ENCODE measurements around the gene LIMS2.

Gene LIMS2

DNA sequence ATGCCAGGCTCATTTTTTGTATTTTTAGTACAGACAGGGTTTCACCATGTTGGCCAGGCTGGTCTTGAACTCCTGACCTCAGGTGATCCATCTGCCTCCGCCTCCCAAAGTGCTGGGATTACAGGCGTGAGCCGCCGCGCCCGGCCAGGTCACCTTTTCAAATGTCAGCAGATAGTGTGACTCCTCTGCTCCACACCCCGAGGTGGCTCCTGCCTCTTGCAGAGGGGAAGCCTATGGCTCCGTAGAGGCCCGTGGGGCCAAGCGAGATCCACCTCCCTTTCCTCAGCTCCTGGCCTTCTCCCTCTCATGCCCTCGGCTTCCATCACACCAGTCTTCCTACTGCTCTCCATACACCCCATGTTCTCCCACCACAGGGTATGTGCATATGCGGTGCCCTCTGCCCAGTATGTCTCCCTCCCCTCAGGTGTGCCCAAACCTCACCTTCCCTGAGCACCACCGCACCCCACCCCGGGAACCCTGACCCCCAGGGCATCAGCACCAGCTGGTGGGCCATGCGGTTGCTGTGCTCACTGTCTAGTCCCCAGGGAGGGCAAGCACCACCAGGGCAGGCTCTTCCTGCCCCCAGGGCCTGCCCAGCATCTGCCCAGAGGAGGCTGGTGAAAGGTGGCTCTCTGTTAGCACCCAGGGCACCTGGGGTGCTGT, 18.6 kb downstream of the LIMS2 start:
- DNase-seq: no peak

- no peak for DNase-seq
Measured at GRCh38 chr2:127655209-127656073, 19.9 kb downstream of the LIMS2 start.

DNA sequence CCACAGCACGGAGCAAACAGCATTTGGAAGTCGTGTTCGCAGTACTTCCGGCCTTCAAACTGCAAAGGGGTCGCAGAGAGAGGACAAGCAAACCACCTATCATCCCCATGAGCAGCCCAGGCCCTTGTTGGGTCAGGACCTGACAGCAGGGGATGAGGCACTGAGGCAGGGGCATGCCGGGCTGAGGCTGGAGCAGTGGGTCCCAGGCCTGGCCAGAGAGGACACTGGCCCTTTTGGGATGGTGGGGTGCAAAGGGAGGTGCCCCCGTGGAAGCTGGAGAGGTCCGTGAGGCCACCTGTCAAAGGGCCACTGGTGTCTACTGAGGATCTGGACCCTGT, 20.5 kb downstream of the LIMS2 start:
- no peak for DNase-seq

DNA sequence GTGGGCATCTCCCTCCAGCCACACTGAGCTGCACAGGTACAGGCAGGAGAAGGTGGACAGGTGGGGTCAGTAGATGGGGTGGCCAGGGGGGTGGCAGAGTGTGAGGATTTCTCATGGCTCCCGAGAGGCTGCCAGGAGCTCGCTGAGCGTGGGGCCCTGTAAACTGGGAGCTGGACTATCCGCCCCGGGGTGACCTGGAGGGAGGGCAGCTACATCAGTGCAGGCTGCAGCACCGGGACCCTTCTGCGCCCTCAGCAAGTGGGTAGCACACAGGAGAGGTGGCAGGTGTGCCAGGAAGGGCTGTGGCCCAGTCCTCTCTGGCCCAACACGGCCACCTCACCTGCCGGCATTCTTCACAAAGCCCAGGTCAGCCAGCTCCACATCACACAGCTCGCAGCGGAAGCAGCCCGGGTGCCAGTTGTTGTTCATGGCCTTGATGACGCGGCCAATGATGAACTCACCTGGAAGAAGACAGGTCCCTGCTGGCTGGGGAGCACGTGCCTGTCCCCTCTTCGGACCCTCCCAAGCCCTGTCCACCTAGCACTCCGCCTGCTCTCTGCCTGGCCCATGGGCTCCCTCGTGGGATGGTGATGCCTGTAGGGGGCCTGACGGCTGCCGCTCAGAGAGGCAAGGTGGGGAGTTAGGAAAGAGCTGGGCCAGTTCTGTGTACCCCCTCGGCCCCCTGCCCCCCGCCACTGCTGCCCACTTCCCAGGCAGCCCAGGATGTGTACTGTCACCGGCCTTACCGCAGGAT, 21.1 kb downstream of the LIMS2 start:
- no peak for DNase-seq

GRCh38 chr2:127653421-127654083, 21.8 kb downstream of the LIMS2 start:
- no peak for DNase-seq

DNA sequence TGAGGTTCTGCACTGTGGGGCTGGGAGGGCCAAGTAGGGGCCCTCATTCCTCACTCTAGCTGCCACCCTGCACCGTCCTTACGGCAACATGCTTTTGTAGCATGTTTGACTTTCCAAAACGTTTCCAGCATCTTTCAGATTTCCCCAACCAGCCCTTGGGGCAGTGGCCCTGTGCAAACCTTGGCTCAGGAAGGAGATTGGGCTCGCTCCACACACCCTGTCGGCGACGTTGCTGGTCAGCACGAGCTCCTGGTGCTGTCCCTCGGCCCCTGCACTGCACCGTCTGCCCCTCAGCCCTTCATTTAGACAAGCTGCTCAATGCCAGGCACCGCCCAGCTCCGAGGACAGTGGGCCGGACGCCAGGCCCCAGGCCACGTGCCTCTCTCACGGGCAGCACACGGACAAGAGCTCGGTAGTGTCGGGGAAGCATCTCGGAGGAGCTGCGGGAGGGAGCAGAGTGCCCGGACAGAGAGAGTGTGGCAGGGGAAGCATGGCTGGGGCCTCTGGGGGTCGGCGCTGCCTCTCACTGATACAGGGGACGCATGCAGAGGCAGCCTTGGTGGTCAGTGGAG, 22.5 kb downstream of the LIMS2 start:
- no peak for DNase-seq

DNA sequence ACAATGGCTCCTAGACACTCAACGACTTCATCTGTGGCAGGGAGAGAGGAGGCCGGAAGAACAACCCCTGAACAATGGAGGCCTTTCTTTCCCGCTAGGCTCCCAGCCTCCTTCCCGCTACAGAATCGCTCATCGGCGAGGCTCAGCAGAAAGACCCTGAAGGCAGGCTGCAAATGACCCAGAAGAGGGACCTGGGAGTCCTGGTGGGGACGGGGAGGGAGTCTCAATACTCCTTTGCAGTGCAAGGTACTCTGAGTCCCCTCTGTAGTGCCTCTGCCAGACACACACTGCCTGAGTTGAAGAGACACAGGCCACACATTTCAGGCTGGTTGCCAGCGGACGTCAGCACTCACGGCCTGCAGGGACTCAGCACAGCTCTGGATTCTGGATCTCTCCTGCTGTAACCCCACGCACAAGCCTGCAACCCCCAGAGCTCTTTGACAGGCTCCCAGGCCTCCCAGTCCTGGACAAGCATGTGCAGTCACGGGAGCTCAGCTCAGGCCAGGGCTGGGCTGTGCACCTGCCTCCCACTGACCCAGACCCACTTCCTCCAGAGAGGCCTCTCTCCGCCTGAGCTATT, 23.3 kb downstream of the LIMS2 start:
- DNase-seq: no peak

GRCh38 chr2:127651381-127651809, 23.9 kb downstream of the LIMS2 start:
- DNase-seq: no peak

GRCh38 chr2:127650785-127651380, 24.4 kb downstream of the LIMS2 start:
- DNase-seq: no peak

GRCh38 chr2:127650041-127650784, 25.1 kb downstream of the LIMS2 start:
- no peak for DNase-seq

GRCh38 chr2:127649684-127650040, 25.7 kb downstream of the LIMS2 start:
- peak; percentile 75 for DNase-seq

GRCh38 chr2:127649100-127649611, 26.2 kb downstream of the LIMS2 start:
- no peak for DNase-seq

DNA sequence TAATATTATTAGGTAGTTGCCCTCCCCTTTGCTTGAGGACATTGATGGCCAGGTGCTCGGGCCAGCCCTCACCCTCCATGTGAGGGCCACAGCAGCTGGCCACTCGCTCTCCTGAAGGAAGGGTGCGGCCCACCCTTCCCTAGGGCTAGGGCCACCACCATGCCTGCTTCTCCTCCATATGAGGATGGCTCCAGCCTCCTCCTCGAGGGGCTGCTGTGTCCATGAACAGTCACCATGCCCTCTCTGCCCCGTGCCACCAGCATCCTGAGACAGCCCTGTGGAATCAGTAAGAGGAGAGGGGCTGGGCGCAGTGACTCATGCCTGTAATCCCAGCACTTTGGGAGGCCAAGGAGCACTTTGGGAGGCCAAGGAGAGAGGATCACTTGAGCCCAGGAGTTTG, 27.0 kb downstream of the LIMS2 start:
- DNase-seq: no peak

DNA sequence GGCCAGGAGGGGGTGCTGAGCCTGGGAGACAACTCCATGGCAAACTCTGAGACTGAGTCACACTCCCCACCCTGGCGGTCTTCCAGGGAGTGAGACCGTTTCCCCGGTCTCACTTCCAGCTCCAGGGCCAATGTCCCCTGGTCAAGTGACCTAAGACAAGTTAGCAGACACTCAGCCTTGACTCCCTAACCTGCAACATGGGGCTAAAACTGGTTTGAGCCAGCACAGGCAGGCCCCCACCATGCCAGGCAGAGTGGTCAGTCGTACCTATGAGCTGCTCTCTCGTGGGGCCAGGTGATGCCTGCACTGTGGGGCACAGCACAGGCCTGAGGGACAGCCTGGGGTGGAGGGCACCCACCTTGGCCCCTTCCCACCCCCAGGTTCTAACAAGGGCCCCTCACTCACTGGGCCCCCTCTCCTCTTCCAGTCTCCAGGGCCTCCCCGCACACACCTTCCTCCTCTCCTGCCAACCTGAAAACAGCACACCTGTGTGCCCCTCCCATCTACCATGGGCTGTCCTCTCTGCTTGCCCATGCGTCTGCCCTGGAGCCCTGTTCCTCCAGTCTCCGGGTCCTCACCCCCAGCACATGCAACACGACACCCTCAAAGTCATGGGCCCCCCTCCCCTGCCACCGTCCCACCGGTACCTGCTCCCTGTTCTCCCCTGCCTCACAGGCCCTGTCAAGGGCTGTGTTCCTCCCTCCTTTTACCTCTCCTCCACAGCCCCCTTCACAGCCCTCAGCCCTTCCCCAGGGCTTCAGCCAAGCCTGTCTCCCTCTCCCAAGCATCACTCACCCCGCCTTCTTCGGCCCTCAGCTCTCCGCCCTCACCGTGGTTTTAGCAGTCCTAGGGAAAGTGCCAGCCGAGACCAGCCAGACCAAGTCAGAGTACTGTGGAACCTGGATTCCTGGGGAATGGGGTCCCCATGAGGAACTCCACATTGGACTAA, 27.8 kb downstream of the LIMS2 start:
- peak; percentile 38 for DNase-seq

GRCh38 chr2:127646487-127647241, 28.7 kb downstream of the LIMS2 start:
- DNase-seq: no peak

GRCh38 chr2:127645395-127646291, 29.7 kb downstream of the LIMS2 start, which contains the start of gene GPR17:
TSS of gene GPR17 (plus strand) at chr2:127646153. CDS start at chr2:127650736, 4,583 bp downstream.
- no peak for DNase-seq

DNA sequence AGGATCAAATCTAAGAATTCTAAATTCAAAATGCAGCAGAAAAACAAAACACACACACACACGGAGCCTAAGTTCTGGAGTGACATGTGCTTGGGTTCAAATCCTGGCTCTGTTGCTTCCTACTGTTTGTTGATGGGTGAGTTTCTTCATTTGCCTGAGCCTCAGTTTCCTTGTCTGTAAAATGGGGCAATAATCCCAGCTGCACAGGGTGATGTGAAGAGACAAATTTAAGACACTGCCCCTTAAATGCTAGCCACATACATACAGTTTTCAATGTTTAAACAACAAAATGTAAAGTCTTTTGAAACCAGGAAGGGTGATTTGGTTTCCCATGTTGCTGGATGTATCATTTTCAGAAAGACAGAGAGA, 30.3 kb downstream of the LIMS2 start:
- DNase-seq: no peak
